Liver (tissue), 9 donors: ENCODE measurements around the gene DNAJC22. TPM values are rescaled to one million over a fixed set of nuclear protein-coding genes. Genes with fewer than 3 reads are reported as not detected.
A peak's percentile ranks its signal among the peaks of the same experiment; 100 is the strongest.

Source experiments
- DNase-seq: peaks from one replicate; pipeline ENCODE4 v3.0.0-alpha.2; 2017; ENCODE audit warnings: low spot score
- H3K27ac ChIP-seq, 2 donors: one replicate each; pipeline ENCODE4 v1.7.0; 2013; ENCODE audit warnings: inconsistent platforms in 2 of 2, low read length in 2 of 2, control low read depth in 1 of 2, low read depth in 1 of 2, mild to moderate bottlenecking in 1 of 2
- H3K27me3 ChIP-seq, 4 donors: one replicate each; pipeline versions ENCODE4 v1.6.1 to v1.7.0; 2013; ENCODE audit warnings: low read length in 3 of 4, inconsistent platforms in 1 of 4, mild to moderate bottlenecking in 1 of 4, moderate library complexity in 1 of 4; ENCODE audit not compliant: control insufficient read depth in 4 of 4, insufficient read depth in 4 of 4
- H3K36me3 ChIP-seq, 4 donors: one replicate each; pipeline versions ENCODE4 v1.6.1 to v1.7.0; 2013; ENCODE audit warnings: low read length in 3 of 4, mild to moderate bottlenecking in 3 of 4, low read depth in 1 of 4, moderate library complexity in 1 of 4; ENCODE audit not compliant: control insufficient read depth in 4 of 4, insufficient read depth in 3 of 4
- H3K4me1 ChIP-seq, 4 donors: one replicate each; pipeline versions ENCODE4 v1.6.1 to v1.7.0; 2013; ENCODE audit warnings: low read length in 3 of 4, mild to moderate bottlenecking in 3 of 4, moderate library complexity in 1 of 4; ENCODE audit not compliant: control insufficient read depth in 4 of 4, insufficient read depth in 4 of 4
- H3K4me3 ChIP-seq, 3 donors: one replicate each; pipeline versions ENCODE4 v1.6.1 to v1.7.0; 2013; ENCODE audit warnings: low read length in 3 of 3, control low read depth in 1 of 3, low read depth in 1 of 3, mild to moderate bottlenecking in 1 of 3
- H3K9ac ChIP-seq, 2 donors: one replicate each; pipeline ENCODE4 v1.7.0; 2013; ENCODE audit warnings: low read length in 2 of 2, mild to moderate bottlenecking in 2 of 2, moderate library complexity in 2 of 2, control low read depth in 1 of 2, low read depth in 1 of 2
- H3K9me3 ChIP-seq, 4 donors: one replicate each; pipeline versions ENCODE4 v1.6.1 to v1.7.0; 2013; ENCODE audit warnings: low read length in 3 of 4; ENCODE audit not compliant: control insufficient read depth in 4 of 4
- ATF3 ChIP-seq: IDR thresholded peaks from 2 replicates; pipeline ENCODE4 v1.6.1; 2016; ENCODE audit warnings: antibody characterized with exemption
- EGR1 ChIP-seq, 2 donors: IDR thresholded peaks; 2 replicates each; pipeline ENCODE4 v1.6.1; 2016 to 2018; ENCODE audit warnings: antibody characterized with exemption in 2 of 2, low read depth in 2 of 2
- FOXA1 ChIP-seq: IDR thresholded peaks from 2 replicates; pipeline ENCODE4 v1.6.1; 2016; ENCODE audit warnings: antibody characterized with exemption
- FOXA2 ChIP-seq: IDR thresholded peaks from 2 replicates; pipeline ENCODE4 v1.6.1; 2016; ENCODE audit warnings: antibody characterized with exemption
- HNF4A ChIP-seq, 2 donors: conservative IDR thresholded peaks; 2 replicates each; pipeline ENCODE4 v1.6.1; 2016; ENCODE audit warnings: antibody characterized with exemption in 2 of 2, mild to moderate bottlenecking in 2 of 2
- JUND ChIP-seq, 2 donors: IDR thresholded peaks; 2 replicates each; pipeline ENCODE4 v1.6.1; 2016; ENCODE audit warnings: antibody characterized with exemption in 2 of 2
- MAX ChIP-seq: IDR thresholded peaks from 2 replicates; pipeline ENCODE4 v1.6.1; 2016; ENCODE audit warnings: antibody characterized with exemption
- NR2F2 ChIP-seq: IDR thresholded peaks from 2 replicates; pipeline ENCODE4 v1.6.1; 2016; ENCODE audit warnings: antibody characterized with exemption
- RAD21 ChIP-seq, 2 donors: IDR thresholded peaks; 2 replicates each; pipeline ENCODE4 v1.6.1; 2016; ENCODE audit warnings: antibody characterized with exemption in 2 of 2, mild to moderate bottlenecking in 2 of 2
- REST ChIP-seq: IDR thresholded peaks from 2 replicates; pipeline ENCODE4 v1.6.1; 2016; ENCODE audit warnings: antibody characterized with exemption, mild to moderate bottlenecking
- SP1 ChIP-seq: IDR thresholded peaks from 2 replicates; pipeline ENCODE4 v1.6.1; 2018; ENCODE audit warnings: antibody characterized with exemption, mild to moderate bottlenecking
- TAF1 ChIP-seq: conservative IDR thresholded peaks from 2 replicates; pipeline ENCODE4 v1.6.1; 2016; ENCODE audit warnings: antibody characterized with exemption, mild to moderate bottlenecking
- YY1 ChIP-seq: IDR thresholded peaks from 2 replicates; pipeline ENCODE4 v1.6.1; 2016; ENCODE audit warnings: antibody characterized with exemption, mild to moderate bottlenecking
- ZBTB33 ChIP-seq: IDR thresholded peaks from 2 replicates; pipeline ENCODE4 v1.6.1; 2016; ENCODE audit warnings: antibody characterized with exemption
- WGBS: extraction: QIAGEN DNeasy Blood & Tissue Kit; methylation state at CpG from one replicate; pipeline ENCODE4 v1.1.7; 2013; 5-methylcytosine and 5-hydroxymethylcytosine counted together
- polyA plus RNA-seq, 2 donors: library from polyadenylated mRNA; stranded (reverse) in 1 of 2; unstranded in 1 of 2; fragments of 200-250 nt in 1 of 2; fragments of >200 nt in 1 of 2; fragmentation: Nextera tagmentation in 1 of 2; extraction: Ambion mirVana in 1 of 2; gene quantifications; one replicate each; pipeline versions ENCODE4 v1.2.1 to v1.2.3, GENCODE V29; 2013 to 2015
- total RNA-seq, 2 donors: library from RNA; depleted of rRNA; stranded (reverse); fragments of >200 nt; gene quantifications; one replicate each; pipeline ENCODE4 v1.2.3, GENCODE V29; 2014
- donor health status: healthy.
- donor health status: healthy.
- donor health status: healthy.
- donor health status: healthy.
- donor health status: healthy.

The DNAJC22 gene
- total and polyA plus RNA-seq, 4 donors: 16.6 to 49.4 (median 28.2) TPM

- H3K27me3 ChIP-seq: no peaks in the 10 kb centered on the region
- peak overlapping the region in 1 of 2 donors; percentile 82 for H3K27ac ChIP-seq
- DNase-seq: no peak
- H3K4me3 ChIP-seq: peak overlapping the region in 2 of 3 donors; percentile 67 to 80
- WGBS: 67% methylated on average over 5 of the region's 5 CpGs
- peaks cover 20 to 41% (median 31%) of the 10 kb centered on the region in 4 donors for H3K4me1 ChIP-seq
- TF ChIP-seq SP1 (no peak), FOXA2 (no peak), HNF4A (conservative IDR thresholded peaks at IDR 0.05) (no peak), TAF1 (no peak), EGR1 (IDR thresholded peaks at IDR 0.05; ENCODE audit: low read depth in 2 of 2) (no peak), NR2F2 (no peak), MAX (no peak), YY1 (no peak), RAD21 (IDR thresholded peaks at IDR 0.05) (no peak), ZBTB33 (no peak), REST (no peak)
- H3K9me3 ChIP-seq: no peaks in the 10 kb centered on the region
- H3K9ac ChIP-seq: peak overlapping the region in 1 of 2 donors; percentile 89
- peaks cover 1 to 6% (median 3%) of the 10 kb centered on the region in 4 donors for H3K36me3 ChIP-seq
These were observed 2.1 kb downstream of the DNAJC22 start for GRCh38 chr12:49348781-49349180.

GRCh38 chr12:49349266-49349665, 2.6 kb downstream of the DNAJC22 start:
- Histone ChIP-seq H3K4me1 (peaks cover 20 to 40% (median 29%) of the 10 kb centered on the region in 4 donors), H3K4me3 (peak overlapping the region; percentile 47 to 80 (median 67)), H3K9me3 (no peaks in the 10 kb centered on the region), H3K36me3 (peaks cover 1 to 6% (median 3%) of the 10 kb centered on the region in 4 donors), H3K27me3 (no peaks in the 10 kb centered on the region), H3K27ac (no peak overlapping the region), H3K9ac (peak overlapping the region in 1 of 2 donors; percentile 14)
- DNase-seq: no peak
- no peak for TF ChIP-seq FOXA1
- no peak for TF ChIP-seq JUND (IDR thresholded peaks at IDR 0.05)
- no peak for TF ChIP-seq HNF4A (conservative IDR thresholded peaks at IDR 0.05)
- no peak for TF ChIP-seq ATF3
- TF ChIP-seq MAX: no peak
- 91% methylated on average over 11 of the region's 11 CpGs for WGBS
